Measurements from ENCODE around the gene SLC22A17. TPM values are rescaled to one million over a fixed set of nuclear protein-coding genes. Genes with fewer than 3 reads are reported as not detected.

SLC22A17 gene
- total and polyA plus RNA-seq, 2 of the 8 experiments (the other 6 are each of a cell fraction or from before 2014, with no cell fraction given): 43.0 to 49.0 TPM

GRCh38 chr14:23376482-23377197 is 24.0 kb upstream of the SLC22A17 start, which contains the start of gene CMTM5:
Gene CMTM5, plus strand, starts transcription at chr14:23377046. Its CDS starts 206 bp downstream, at chr14:23377252.
- no peak within 1 kb of the TSS; the same call in 1 of the 2 replicates for H4K8ac ChIP-seq (ENCODE audit: extremely low read depth, insufficient read depth, low read length)
- H3K27me3 ChIP-seq (replicated peaks in 1 of 4; ENCODE audit: control insufficient read depth in 3 of 4, extremely low read depth in 1 of 4, insufficient read depth in 3 of 4, low read length in 3 of 4): peaks cover 0 to 23% (median 11%) of the 10 kb centered on the region in 4 experiments; a peak in 6 of 7 replicates
- H3K14ac ChIP-seq (ENCODE audit: insufficient read length): no peak within 1 kb of the TSS
- H2BK15ac ChIP-seq (ENCODE audit: low read length): no peak within 1 kb of the TSS
- WGBS, 2 experiments (ENCODE audit: extremely low coverage in 1 of 2, insufficient coverage in 1 of 2, insufficient read length in 1 of 2, insufficient replicate concordance in 2 of 2, low coverage in 1 of 2, low lambda C conversion rate in 2 of 2, missing lambda C conversion rate in 1 of 2): 33% methylated on average over 13 of the region's 13 CpGs; no CpG with 5 or more reads in 1 of the 2 experiments
- DNase-seq (ENCODE audit: low read depth in 1 of 2, low spot score in 2 of 2) (peak in 1 of 2 experiments; percentile 71), FAIRE-seq (peak; percentile 65)
- no peaks in the 10 kb centered on the region for H3K23me2 ChIP-seq (ENCODE audit: low read depth, low read length)
- no peak within 1 kb of the TSS for H2BK20ac ChIP-seq (ENCODE audit: low read length)
- no peaks in the 10 kb centered on the region for H3K79me2 ChIP-seq (ENCODE audit: control insufficient read depth in 1 of 2, insufficient read depth in 2 of 2, low read length in 2 of 2)
- H3K4me3 ChIP-seq (ENCODE audit: extremely low read depth in 1 of 4, insufficient read depth in 2 of 4, low read depth in 3 of 4, low read length in 4 of 4): peak within 1 kb of the TSS in 1 of 4 experiments; percentile 39; a peak in 2 of 8 replicates
- H2BK120ac ChIP-seq (replicated peaks; ENCODE audit: low read depth, low read length): no peak within 1 kb of the TSS
- H4K5ac ChIP-seq (ENCODE audit: insufficient read length, low read depth, low read length): no peak within 1 kb of the TSS
- no peak within 1 kb of the TSS for H3K56ac ChIP-seq (replicated peaks; ENCODE audit: insufficient read length, low read depth, low read length)
- TF ChIP-seq EZH2 (IDR thresholded peaks at IDR 0.05; ENCODE audit: low read depth, low read length, severe bottlenecking) (no peak), ZNF274 (IDR thresholded peaks at IDR 0.05; ENCODE audit: borderline replicate concordance, extremely low read depth, low read length) (no peak), POLR2AphosphoS5 (IDR thresholded peaks at IDR 0.05; ENCODE audit: low read depth, low read length) (peak; percentile 45; the same call in 1 of the 2 replicates), CHD1 (IDR thresholded peaks at IDR 0.05; ENCODE audit: low read depth, low read length) (no peak), RAD21 (IDR thresholded peaks at IDR 0.05 in 1 of 2, conservative IDR thresholded peaks at IDR 0.05 in 1 of 2; ENCODE audit: low read depth in 2 of 2, low read length in 2 of 2) (peak; percentile 18 to 46; a peak in 3 of 4 replicates), SP2 (IDR thresholded peaks at IDR 0.05; ENCODE audit: low read length) (no peak), POLR2A (IDR thresholded peaks at IDR 0.05; ENCODE audit: control extremely low read depth in 1 of 2, low read depth in 2 of 2, low read length in 2 of 2) (no peak)
- TF ChIP-seq, protein P1, sequence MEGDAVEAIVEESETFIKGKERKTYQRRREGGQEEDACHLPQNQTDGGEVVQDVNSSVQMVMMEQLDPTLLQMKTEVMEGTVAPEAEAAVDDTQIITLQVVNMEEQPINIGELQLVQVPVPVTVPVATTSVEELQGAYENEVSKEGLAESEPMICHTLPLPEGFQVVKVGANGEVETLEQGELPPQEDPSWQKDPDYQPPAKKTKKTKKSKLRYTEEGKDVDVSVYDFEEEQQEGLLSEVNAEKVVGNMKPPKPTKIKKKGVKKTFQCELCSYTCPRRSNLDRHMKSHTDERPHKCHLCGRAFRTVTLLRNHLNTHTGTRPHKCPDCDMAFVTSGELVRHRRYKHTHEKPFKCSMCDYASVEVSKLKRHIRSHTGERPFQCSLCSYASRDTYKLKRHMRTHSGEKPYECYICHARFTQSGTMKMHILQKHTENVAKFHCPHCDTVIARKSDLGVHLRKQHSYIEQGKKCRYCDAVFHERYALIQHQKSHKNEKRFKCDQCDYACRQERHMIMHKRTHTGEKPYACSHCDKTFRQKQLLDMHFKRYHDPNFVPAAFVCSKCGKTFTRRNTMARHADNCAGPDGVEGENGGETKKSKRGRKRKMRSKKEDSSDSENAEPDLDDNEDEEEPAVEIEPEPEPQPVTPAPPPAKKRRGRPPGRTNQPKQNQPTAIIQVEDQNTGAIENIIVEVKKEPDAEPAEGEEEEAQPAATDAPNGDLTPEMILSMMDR (IDR thresholded peaks at IDR 0.05; ENCODE audit: control extremely low read depth in 1 of 3, insufficient read depth in 1 of 3, low read depth in 1 of 3, low read length in 3 of 3): peak; percentile 13 to 49 (median 22); a peak in 3 of 4 replicates
- H2AFZ ChIP-seq (ENCODE audit: low read length): no peak within 1 kb of the TSS
- no peak within 1 kb of the TSS for H4K91ac ChIP-seq (replicated peaks; ENCODE audit: insufficient read length, low read length)
- no peaks in the 10 kb centered on the region for H3K36me3 ChIP-seq (ENCODE audit: control insufficient read depth in 2 of 4, insufficient read depth in 4 of 4, low read length in 3 of 4)
- no peaks in the 10 kb centered on the region for H4K20me1 ChIP-seq (replicated peaks in 1 of 2; ENCODE audit: control insufficient read depth in 1 of 2, insufficient read depth in 2 of 2, low read length in 2 of 2)
- H2BK12ac ChIP-seq (ENCODE audit: low read depth, low read length): no peak within 1 kb of the TSS
- POLR2A ChIA-PET (ENCODE audit: partially characterized antibody): interaction anchor here (0.7 to 3.3 kb wide), 6 partner anchors 10 to 343 kb away, joined by 3 to 19 read pairs (median 7); partner anchors contain the start of gene PABPN1
- H3K18ac ChIP-seq (ENCODE audit: extremely low read depth, low read length): no peak within 1 kb of the TSS
- H3K4me2 ChIP-seq (ENCODE audit: insufficient read depth in 1 of 2, low read depth in 2 of 2, low read length in 2 of 2): peak within 1 kb of the TSS; percentile 5 to 61; a peak in 3 of 4 replicates
- H3K23ac ChIP-seq (ENCODE audit: insufficient read length): no peak within 1 kb of the TSS
- CTCF ChIA-PET (ENCODE audit: partially characterized antibody): interaction anchor here (0.7 to 15.0 kb wide), 24 partner anchors 12 to 275 kb away, joined by 3 to 333 read pairs (median 4); partner anchors contain the start of genes EFS and SLC22A17
- H2BK5ac ChIP-seq (ENCODE audit: low read depth, low read length): no peak within 1 kb of the TSS
- no peak within 1 kb of the TSS for H2AK5ac ChIP-seq (ENCODE audit: low read depth, low read length)
- peaks cover 0 to 12% (median 4%) of the 10 kb centered on the region in 4 experiments; a peak in 3 of 7 replicates for H3K4me1 ChIP-seq (replicated peaks in 1 of 4; ENCODE audit: control insufficient read depth in 3 of 4, insufficient read depth in 4 of 4, low read length in 3 of 4)
- no peak within 1 kb of the TSS for H3K27ac ChIP-seq (ENCODE audit: low read depth, low read length)
- H3K79me1 ChIP-seq (ENCODE audit: low read depth, low read length): no peaks in the 10 kb centered on the region
- H3K9me3 ChIP-seq (ENCODE audit: insufficient read depth in 2 of 2, low read depth in 1 of 2, low read length in 1 of 2): no peaks in the 10 kb centered on the region
- H3K9ac ChIP-seq (replicated peaks in 1 of 4; ENCODE audit: extremely low read depth in 1 of 4, low read depth in 3 of 4, low read length in 3 of 4): no peak within 1 kb of the TSS
- no peak within 1 kb of the TSS for H3K4ac ChIP-seq (replicated peaks; ENCODE audit: insufficient read length, low read depth, low read length)

All from H1 (cell line).